ENCODE measurements around the gene GINS2.

GINS2 gene

GRCh38 chr16:85687651-85688471 is 893 bp downstream of the GINS2 start:
- FAIRE-seq: no peak

- FAIRE-seq: no peak
Measured at GRCh38 chr16:85686912-85687591, 1.7 kb downstream of the GINS2 start.

- no peak for FAIRE-seq
Measured at GRCh38 chr16:85685251-85685650, 3.5 kb downstream of the GINS2 start.

- no peak for FAIRE-seq
Measured at GRCh38 chr16:85683363-85683762, 5.4 kb downstream of the GINS2 start.

- FAIRE-seq: no peak
Measured at GRCh38 chr16:85682516-85682915, 6.2 kb downstream of the GINS2 start.

GRCh38 chr16:85681255-85681654 is 7.5 kb downstream of the GINS2 start:
- no peak for FAIRE-seq

GRCh38 chr16:85680352-85680944 is 8.3 kb downstream of the GINS2 start:
- no peak for FAIRE-seq

GRCh38 chr16:85679870-85680269 is 8.9 kb downstream of the GINS2 start:
- FAIRE-seq: no peak

- no peak for FAIRE-seq
Measured at GRCh38 chr16:85678821-85679220, 9.9 kb downstream of the GINS2 start.

- FAIRE-seq: no peak
Measured at GRCh38 chr16:85678016-85678415, 10.7 kb downstream of the GINS2 start.

GRCh38 chr16:85677383-85677967 is 11.3 kb downstream of the GINS2 start:
- no peak for FAIRE-seq

GRCh38 chr16:85676466-85676865 is 12.3 kb downstream of the GINS2 start:
- no peak for FAIRE-seq

- no peak for FAIRE-seq
Measured at GRCh38 chr16:85675251-85675874, 13.4 kb downstream of the GINS2 start.

- FAIRE-seq: no peak
Measured at GRCh38 chr16:85674828-85675227, 13.9 kb downstream of the GINS2 start.

GRCh38 chr16:85674418-85674755 is 14.4 kb downstream of the GINS2 start:
- FAIRE-seq: no peak

- FAIRE-seq: no peak
Measured at GRCh38 chr16:85673529-85674417, 15.0 kb downstream of the GINS2 start.

- no peak for FAIRE-seq
Measured at GRCh38 chr16:85670840-85671239, 17.9 kb downstream of the GINS2 start.

GRCh38 chr16:85668676-85669424 is 19.9 kb downstream of the GINS2 start:
- no peak for FAIRE-seq

- no peak for FAIRE-seq
Measured at GRCh38 chr16:85667841-85668413, 20.8 kb downstream of the GINS2 start.

GRCh38 chr16:85667261-85667660 is 21.5 kb downstream of the GINS2 start:
- FAIRE-seq: no peak

- FAIRE-seq: no peak
Measured at GRCh38 chr16:85665929-85666328, 22.8 kb downstream of the GINS2 start.
